Lower leg skin (tissue), 3 donors: ENCODE measurements around the gene ATP13A5.

ENCODE experiments used
- CTCF ChIP-seq, 3 donors: fragments of 450-650 bp; IDR thresholded peaks; one replicate each; pipeline ENCODE4 v1.5.1; 2016; ENCODE audit warnings: antibody characterized with exemption in 3 of 3, mild to moderate bottlenecking in 3 of 3, moderate library complexity in 2 of 3
- POLR2A ChIP-seq, 2 donors: fragments of 450-650 bp; IDR thresholded peaks; one replicate each; pipeline ENCODE4 v1.6.1; 2016 to 2017; ENCODE audit warnings: antibody characterized with exemption in 2 of 2, mild to moderate bottlenecking in 1 of 2, moderate library complexity in 1 of 2

- TF ChIP-seq CTCF (IDR thresholded peaks at IDR 0.05) (no peak), POLR2A (IDR thresholded peaks at IDR 0.05) (no peak)
These were observed 9.8 kb upstream of the ATP13A5 start for GRCh38 chr3:193388361-193388760.
